ENCODE results near the gene TLE2. TPM values are rescaled to one million over a fixed set of nuclear protein-coding genes. Genes with fewer than 3 reads are reported as not detected.
"Not testable (repeated sequence)": the region's sequence is repeated elsewhere in the genome, so short reads cannot be mapped to it uniquely, and the experiment has no call there.

TLE2 gene
- total RNA-seq, 1 donor from 2014 or later: 23.3 TPM

GRCh38 chr19:2973229-2973628 is 55.9 kb downstream of the TLE2 start:
- no peak for TF ChIP-seq CTCF (IDR thresholded peaks at IDR 0.05; ENCODE audit: insufficient read depth, low read length, poor library complexity, severe bottlenecking)
- DNase-seq (ENCODE audit: low read depth): no peak
- no peak overlapping the region for H3K4me3 ChIP-seq (ENCODE audit: low read depth, low read length)
- no peaks in the 10 kb centered on the region for H3K36me3 ChIP-seq (ENCODE audit: control insufficient read depth, insufficient read depth, low read length)
- peaks cover 10% of the 10 kb centered on the region for H3K27me3 ChIP-seq (ENCODE audit: control insufficient read depth, insufficient read depth, low read length)

GRCh38 chr19:2970201-2970835 is 58.8 kb downstream of the TLE2 start:
- no peak for DNase-seq (ENCODE audit: low read depth)

GRCh38 chr19:2969104-2969504 is 60.0 kb downstream of the TLE2 start:
- no peak for DNase-seq (ENCODE audit: low read depth)
- no peaks in the 10 kb centered on the region for H3K36me3 ChIP-seq (ENCODE audit: control insufficient read depth, insufficient read depth, low read length)
- no peak for TF ChIP-seq CTCF (IDR thresholded peaks at IDR 0.05; ENCODE audit: insufficient read depth, low read length, poor library complexity, severe bottlenecking)
- H3K4me3 ChIP-seq (ENCODE audit: low read depth, low read length): no peak overlapping the region
- peaks cover under 1% of the 10 kb centered on the region for H3K27me3 ChIP-seq (ENCODE audit: control insufficient read depth, insufficient read depth, low read length)

More at GRCh38 chr19:2970201-2970835, 58.8 kb downstream of the TLE2 start:
- Histone ChIP-seq H3K4me3 (ENCODE audit: low read depth, low read length) (no peak overlapping the region), H3K27me3 (ENCODE audit: control insufficient read depth, insufficient read depth, low read length) (peaks cover 10% of the 10 kb centered on the region), H3K36me3 (ENCODE audit: control insufficient read depth, insufficient read depth, low read length) (no peaks in the 10 kb centered on the region)
- TF ChIP-seq CTCF (IDR thresholded peaks at IDR 0.05; ENCODE audit: insufficient read depth, low read length, poor library complexity, severe bottlenecking): no peak

GRCh38 chr19:2967972-2968371 is 61.1 kb downstream of the TLE2 start:
- TF ChIP-seq CTCF (IDR thresholded peaks at IDR 0.05; ENCODE audit: insufficient read depth, low read length, poor library complexity, severe bottlenecking): no peak
- H3K27me3 ChIP-seq (ENCODE audit: control insufficient read depth, insufficient read depth, low read length): no peaks in the 10 kb centered on the region
- no peak overlapping the region for H3K4me3 ChIP-seq (ENCODE audit: low read depth, low read length)
- no peak for DNase-seq (ENCODE audit: low read depth)
- no peaks in the 10 kb centered on the region for H3K36me3 ChIP-seq (ENCODE audit: control insufficient read depth, insufficient read depth, low read length)

GRCh38 chr19:2964874-2965273 is 64.2 kb downstream of the TLE2 start:
- no peak for TF ChIP-seq CTCF (IDR thresholded peaks at IDR 0.05; ENCODE audit: insufficient read depth, low read length, poor library complexity, severe bottlenecking)
- no peaks in the 10 kb centered on the region for H3K27me3 ChIP-seq (ENCODE audit: control insufficient read depth, insufficient read depth, low read length)
- H3K36me3 ChIP-seq (ENCODE audit: control insufficient read depth, insufficient read depth, low read length): no peaks in the 10 kb centered on the region
- no peak for DNase-seq (ENCODE audit: low read depth)
- H3K4me3 ChIP-seq (ENCODE audit: low read depth, low read length): no peak overlapping the region

- DNase-seq (ENCODE audit: low read depth); H3K36me3 ChIP-seq (ENCODE audit: control insufficient read depth, insufficient read depth, low read length); H3K27me3 ChIP-seq (ENCODE audit: control insufficient read depth, insufficient read depth, low read length); H3K4me3 ChIP-seq (ENCODE audit: low read depth, low read length): not testable (repeated sequence)
Measured at GRCh38 chr19:2963631-2964030, 65.4 kb downstream of the TLE2 start.

Data from kidney epithelial cell (primary cell).